ENCODE results near the gene USO1. TPM values are rescaled to one million over a fixed set of nuclear protein-coding genes. Genes with fewer than 3 reads are reported as not detected.
A peak's percentile ranks its signal among the peaks of the same experiment; 100 is the strongest.

USO1 gene
- polyA plus RNA-seq, 1 donor (not counting 4 experiments of a cell fraction or from before 2014, with no cell fraction given): 75.4 TPM

- H3K27ac ChIP-seq (ENCODE audit: control insufficient read depth, insufficient read depth, low read length): no peak overlapping the region
- H3K79me2 ChIP-seq (ENCODE audit: control insufficient read depth, insufficient read depth, low read length): peaks cover 67% of the 10 kb centered on the region
- FAIRE-seq: no peak
Observed at GRCh38 chr4:75726577-75726976, 2.2 kb downstream of the USO1 start.

DNA sequence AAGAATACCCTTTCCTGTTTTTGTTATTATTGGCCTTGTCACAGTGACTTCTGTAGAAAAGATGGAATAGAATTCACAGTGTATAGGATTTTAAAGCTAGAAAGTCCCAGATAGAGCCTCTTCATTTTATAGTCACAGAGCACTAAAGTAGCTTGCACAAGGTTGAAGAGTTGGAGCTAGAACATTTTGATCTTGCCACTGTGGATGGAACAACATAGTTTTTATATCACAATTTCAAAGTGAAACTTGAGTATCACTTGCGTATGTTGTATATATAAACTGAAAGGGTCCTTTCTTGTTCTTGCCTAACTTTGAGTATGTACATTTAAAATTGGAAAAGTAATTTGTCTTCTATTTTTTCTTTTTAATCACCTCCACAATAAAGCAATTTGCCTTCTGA is 2.7 kb downstream of the USO1 start:
- Histone ChIP-seq H3K9me1 (ENCODE audit: control insufficient read depth, extremely low read depth, insufficient read depth, low read length) (no peaks in the 10 kb centered on the region), H3K27me3 (ENCODE audit: control insufficient read depth, extremely low read depth, insufficient read depth, low read length) (no peaks in the 10 kb centered on the region), H3K4me2 (ENCODE audit: control insufficient read depth, extremely low read depth, insufficient read depth, low read depth, low read length) (peak overlapping the region; percentile 68), H3K36me3 (ENCODE audit: control insufficient read depth in 2 of 2, extremely low read depth in 1 of 2, insufficient read depth in 2 of 2, low read length in 2 of 2) (no peaks in the 10 kb centered on the region), H3K9ac (ENCODE audit: control insufficient read depth, extremely low read depth, insufficient read depth, low read length) (no peak overlapping the region), H3K4me1 (ENCODE audit: control insufficient read depth, extremely low read depth, insufficient read depth, low read length) (peaks cover 22% of the 10 kb centered on the region), H3K79me2 (ENCODE audit: control insufficient read depth, insufficient read depth, low read length) (peaks cover 70% of the 10 kb centered on the region), H4K20me1 (ENCODE audit: control insufficient read depth, extremely low read depth, insufficient read depth, low read length) (peaks cover 4% of the 10 kb centered on the region), H3K27ac (ENCODE audit: control insufficient read depth, insufficient read depth, low read length) (no peak overlapping the region), H2AFZ (ENCODE audit: control insufficient read depth, low read length) (no peak overlapping the region), H3K4me3 (ENCODE audit: control insufficient read depth in 2 of 3, extremely low read depth in 1 of 3, insufficient read depth in 2 of 3, low read depth in 1 of 3, low read length in 3 of 3) (peak overlapping the region in 2 of 3 experiments; percentile 16 to 46), H3K9me3 (ENCODE audit: control insufficient read depth, low read depth, low read length) (no peaks in the 10 kb centered on the region)
- dilution Hi-C loops (cut with MboI; ENCODE audit: extremely low pct_ligation_motif_present, low sequenced_read_pairs): no loop called here
- no peak for FAIRE-seq
- TF ChIP-seq, protein P1, sequence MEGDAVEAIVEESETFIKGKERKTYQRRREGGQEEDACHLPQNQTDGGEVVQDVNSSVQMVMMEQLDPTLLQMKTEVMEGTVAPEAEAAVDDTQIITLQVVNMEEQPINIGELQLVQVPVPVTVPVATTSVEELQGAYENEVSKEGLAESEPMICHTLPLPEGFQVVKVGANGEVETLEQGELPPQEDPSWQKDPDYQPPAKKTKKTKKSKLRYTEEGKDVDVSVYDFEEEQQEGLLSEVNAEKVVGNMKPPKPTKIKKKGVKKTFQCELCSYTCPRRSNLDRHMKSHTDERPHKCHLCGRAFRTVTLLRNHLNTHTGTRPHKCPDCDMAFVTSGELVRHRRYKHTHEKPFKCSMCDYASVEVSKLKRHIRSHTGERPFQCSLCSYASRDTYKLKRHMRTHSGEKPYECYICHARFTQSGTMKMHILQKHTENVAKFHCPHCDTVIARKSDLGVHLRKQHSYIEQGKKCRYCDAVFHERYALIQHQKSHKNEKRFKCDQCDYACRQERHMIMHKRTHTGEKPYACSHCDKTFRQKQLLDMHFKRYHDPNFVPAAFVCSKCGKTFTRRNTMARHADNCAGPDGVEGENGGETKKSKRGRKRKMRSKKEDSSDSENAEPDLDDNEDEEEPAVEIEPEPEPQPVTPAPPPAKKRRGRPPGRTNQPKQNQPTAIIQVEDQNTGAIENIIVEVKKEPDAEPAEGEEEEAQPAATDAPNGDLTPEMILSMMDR (optimal IDR thresholded peaks at IDR 0.05 in 1 of 3, IDR thresholded peaks at IDR 0.05 in 1 of 3, conservative IDR thresholded peaks at IDR 0.05 in 1 of 3; ENCODE audit: extremely low read depth in 1 of 3, insufficient read depth in 2 of 3, low read length in 3 of 3): no peak
- TF ChIP-seq EZH2 (IDR thresholded peaks at IDR 0.05; ENCODE audit: low read length): no peak
- no peak for DNase-seq (ENCODE audit: low read depth, low spot score)

More at GRCh38 chr4:75726577-75726976, 2.2 kb downstream of the USO1 start:
- dilution Hi-C loops (cut with MboI; ENCODE audit: extremely low pct_ligation_motif_present, low sequenced_read_pairs): no loop called here
- TF ChIP-seq, protein P1 (optimal IDR thresholded peaks at IDR 0.05 in 1 of 3, IDR thresholded peaks at IDR 0.05 in 1 of 3, conservative IDR thresholded peaks at IDR 0.05 in 1 of 3; ENCODE audit: extremely low read depth in 1 of 3, insufficient read depth in 2 of 3, low read length in 3 of 3): no peak
- TF ChIP-seq EZH2 (IDR thresholded peaks at IDR 0.05; ENCODE audit: low read length): no peak
- H4K20me1 ChIP-seq (ENCODE audit: control insufficient read depth, extremely low read depth, insufficient read depth, low read length): peaks cover 4% of the 10 kb centered on the region
- H3K36me3 ChIP-seq (ENCODE audit: control insufficient read depth in 2 of 2, extremely low read depth in 1 of 2, insufficient read depth in 2 of 2, low read length in 2 of 2): no peaks in the 10 kb centered on the region
- H3K9me1 ChIP-seq (ENCODE audit: control insufficient read depth, extremely low read depth, insufficient read depth, low read length): no peaks in the 10 kb centered on the region
- no peak overlapping the region for H3K9ac ChIP-seq (ENCODE audit: control insufficient read depth, extremely low read depth, insufficient read depth, low read length)
- no peak overlapping the region for H2AFZ ChIP-seq (ENCODE audit: control insufficient read depth, low read length)
- H3K27me3 ChIP-seq (ENCODE audit: control insufficient read depth, extremely low read depth, insufficient read depth, low read length): no peaks in the 10 kb centered on the region
- H3K4me2 ChIP-seq (ENCODE audit: control insufficient read depth, extremely low read depth, insufficient read depth, low read depth, low read length): peak overlapping the region; percentile 68
- no peak for DNase-seq (ENCODE audit: low read depth, low spot score)
- peaks cover 22% of the 10 kb centered on the region for H3K4me1 ChIP-seq (ENCODE audit: control insufficient read depth, extremely low read depth, insufficient read depth, low read length)
- peak overlapping the region in 2 of 3 experiments; percentile 16 to 46 for H3K4me3 ChIP-seq (ENCODE audit: control insufficient read depth in 2 of 3, extremely low read depth in 1 of 3, insufficient read depth in 2 of 3, low read depth in 1 of 3, low read length in 3 of 3)
- no peaks in the 10 kb centered on the region for H3K9me3 ChIP-seq (ENCODE audit: control insufficient read depth, low read depth, low read length)
